Uterus (tissue), 4 donors: Measurements from ENCODE around the gene FSTL3. TPM values are rescaled to one million over a fixed set of nuclear protein-coding genes. Genes with fewer than 3 reads are reported as not detected.
"Not testable (repeated sequence)": the region's sequence is repeated elsewhere in the genome, so short reads cannot be mapped to it uniquely, and the experiment has no call there.

Experiments used
- DNase-seq, 2 donors: peaks; one replicate each; pipeline ENCODE4 v3.0.0-alpha.2; 2019 to 2020
- H3K27ac ChIP-seq, 2 donors: fragments of 200-600 bp; sonication (generic); 1 replicate in 1 of 2; 2 replicates in 1 of 2; pipeline ENCODE4 v1.5.1; 2016 to 2018
- H3K27me3 ChIP-seq, 2 donors: fragments of 200-600 bp; sonication (generic); one replicate each; pipeline ENCODE4 v1.5.1; 2018 to 2019; ENCODE audit warnings: control low read depth in 1 of 2
- H3K36me3 ChIP-seq, 2 donors: fragments of 200-600 bp; sonication (generic); one replicate each; pipeline ENCODE4 v1.5.1; 2019; ENCODE audit warnings: control low read depth in 1 of 2
- H3K4me1 ChIP-seq, 2 donors: fragments of 200-600 bp; sonication (generic); one replicate each; pipeline ENCODE4 v1.5.1; 2018 to 2019; ENCODE audit warnings: control low read depth in 1 of 2
- H3K4me3 ChIP-seq, 2 donors: fragments of 200-600 bp; sonication (generic); 1 replicate in 1 of 2; 2 replicates in 1 of 2; pipeline ENCODE4 v1.5.1; 2018 to 2019; ENCODE audit warnings: mild to moderate bottlenecking in 1 of 2
- H3K9me3 ChIP-seq, 2 donors: fragments of 200-600 bp; sonication (generic); one replicate each; pipeline ENCODE4 v1.5.1; 2019; ENCODE audit warnings: control low read depth in 1 of 2
- CTCF ChIP-seq, 4 experiments: fragments of 200-600 bp in 2 of 4; fragments of 450-650 bp in 2 of 4; sonication (generic) in 2 of 4; IDR thresholded peaks; one replicate each; pipeline ENCODE4 v1.5.1; 2016 to 2019; ENCODE audit warnings: antibody characterized with exemption in 4 of 4, mild to moderate bottlenecking in 2 of 4, moderate library complexity in 1 of 4
- POLR2A ChIP-seq, 2 donors: fragments of 450-650 bp; IDR thresholded peaks; one replicate each; pipeline ENCODE4 v1.6.1; 2016; ENCODE audit warnings: antibody characterized with exemption in 2 of 2, mild to moderate bottlenecking in 1 of 2, moderate library complexity in 1 of 2
- intact Hi-C: fragments of 100-400 bp; cut with DNase I; formaldehyde crosslinking; loops from one replicate; pipeline ENCODE4 v1.15.1; 2023; ENCODE audit warnings: low total_unique reads
- total RNA-seq, 4 donors: library from RNA; depleted of rRNA in 3 of 4; stranded (reverse); fragments of >200 nt in 3 of 4; gene quantifications; one replicate each; pipeline versions ENCODE4 v1.1.0 to v1.2.4, GENCODE V29; 2014 to 2023
- donor health status: DM: yes; HTN: yes; CAD: no.

FSTL3 gene
- 10 to 100 TPM; 25.3 to 71.7 (median 37.3) TPM for total RNA-seq

- no peaks in the 10 kb centered on the region for H3K9me3 ChIP-seq
- intact Hi-C loops: no loop called here
- H3K4me1 ChIP-seq: peaks cover 0 to 14% of the 10 kb centered on the region in 2 donors
- peak; percentile 34 to 58 for DNase-seq
- TF ChIP-seq CTCF (IDR thresholded peaks at IDR 0.05): no peak
- TF ChIP-seq POLR2A (IDR thresholded peaks at IDR 0.05): peak; percentile 45 to 66
- no peaks in the 10 kb centered on the region for H3K36me3 ChIP-seq
- H3K4me3 ChIP-seq: peak within 1 kb of the TSS; percentile 42 to 63
- no peaks in the 10 kb centered on the region for H3K27me3 ChIP-seq
- peak within 1 kb of the TSS; percentile 77 to 90 for H3K27ac ChIP-seq
These were observed at the start of gene FSTL3 for GRCh38 chr19:676339-677105. TSS of gene FSTL3 (plus strand) at chr19:676392. CDS start at chr19:676424, 32 bp downstream.

GRCh38 chr19:626566-626965, 49.6 kb upstream of the FSTL3 start:
- H3K27me3 ChIP-seq, H3K4me1 ChIP-seq, H3K9me3 ChIP-seq, H3K4me3 ChIP-seq, H3K27ac ChIP-seq, intact Hi-C loops, DNase-seq, H3K36me3 ChIP-seq: not testable (repeated sequence)

- Histone ChIP-seq H3K27me3 (no peaks in the 10 kb centered on the region), H3K4me1 (peaks cover 0 to 5% of the 10 kb centered on the region in 2 donors), H3K36me3 (no peaks in the 10 kb centered on the region), H3K4me3 (no peak overlapping the region), H3K9me3 (no peaks in the 10 kb centered on the region), H3K27ac (no peak overlapping the region)
- intact Hi-C loops: no loop called here
- DNase-seq: no peak
- TF ChIP-seq CTCF (IDR thresholded peaks at IDR 0.05) (no peak), POLR2A (IDR thresholded peaks at IDR 0.05) (no peak)
These were observed 48.0 kb upstream of the FSTL3 start for GRCh38 chr19:628168-628567.

- H3K27ac ChIP-seq, intact Hi-C loops, H3K4me3 ChIP-seq, H3K36me3 ChIP-seq, DNase-seq, H3K9me3 ChIP-seq, H3K27me3 ChIP-seq: not testable (repeated sequence)
- peaks cover 0 to 10% of the 10 kb centered on the region in 2 donors for H3K4me1 ChIP-seq
These were observed 46.7 kb upstream of the FSTL3 start for GRCh38 chr19:629515-629914.

GRCh38 chr19:629961-630714, 46.1 kb upstream of the FSTL3 start:
- Histone ChIP-seq H3K4me3 (no peak overlapping the region), H3K27ac (no peak overlapping the region), H3K9me3 (no peaks in the 10 kb centered on the region), H3K36me3 (no peaks in the 10 kb centered on the region), H3K27me3 (no peaks in the 10 kb centered on the region), H3K4me1 (peaks cover 0 to 12% of the 10 kb centered on the region in 2 donors)
- TF ChIP-seq POLR2A (IDR thresholded peaks at IDR 0.05): no peak
- TF ChIP-seq CTCF (IDR thresholded peaks at IDR 0.05): no peak
- intact Hi-C loops: no loop called here
- no peak for DNase-seq

GRCh38 chr19:632579-633067, 43.6 kb upstream of the FSTL3 start:
- intact Hi-C loops: no loop called here
- H3K9me3 ChIP-seq: no peaks in the 10 kb centered on the region
- no peak for DNase-seq
- H3K27ac ChIP-seq: peak overlapping the region; percentile 43 to 47
- H3K4me1 ChIP-seq: peaks cover 0 to 12% of the 10 kb centered on the region in 2 donors
- no peaks in the 10 kb centered on the region for H3K36me3 ChIP-seq
- no peaks in the 10 kb centered on the region for H3K27me3 ChIP-seq
- peak overlapping the region; percentile 64 for H3K4me3 ChIP-seq
- TF ChIP-seq POLR2A (IDR thresholded peaks at IDR 0.05) (no peak), CTCF (IDR thresholded peaks at IDR 0.05) (no peak)
